ENCODE data around the gene TMEM91. TPM values are rescaled to one million over a fixed set of nuclear protein-coding genes. Genes with fewer than 3 reads are reported as not detected.
"Not testable (repeated sequence)": the region's sequence is repeated elsewhere in the genome, so short reads cannot be mapped to it uniquely, and the experiment has no call there.

TMEM91 gene
- total and polyA plus RNA-seq, 2 of the 13 experiments (the other 11 are each of a cell fraction or from before 2014, with no cell fraction given), result 6.3 to 10.3 TPM

GRCh38 chr19:41369769-41370168 lies 6.6 kb upstream of the TMEM91 start:
- Histone ChIP-seq H3K9me3 (ENCODE audit: low read length) (no peaks in the 10 kb centered on the region), H3K4me3 (replicated peaks in 1 of 3; ENCODE audit: insufficient read depth in 1 of 3, low read depth in 2 of 3, low read length in 3 of 3) (no peak overlapping the region), H3K27me3 (ENCODE audit: control insufficient read depth in 1 of 2, insufficient read depth in 2 of 2, low read length in 2 of 2) (no peaks in the 10 kb centered on the region; a peak in 1 of 5 replicates), H3K9ac (ENCODE audit: insufficient read depth, low read depth, low read length) (no peak overlapping the region), H2AFZ (ENCODE audit: low read length) (no peak overlapping the region), H3K4me1 (ENCODE audit: insufficient read depth, low read length) (peaks cover 32% of the 10 kb centered on the region), H4K20me1 (ENCODE audit: insufficient read depth, low read length) (no peaks in the 10 kb centered on the region), H3K27ac (ENCODE audit: extremely low read length, insufficient read depth, low read length) (no peak overlapping the region), H3K79me2 (ENCODE audit: insufficient read depth, low read length) (peaks cover 13% of the 10 kb centered on the region), H3K36me3 (replicated peaks in 1 of 2; ENCODE audit: control insufficient read depth in 1 of 2, insufficient read depth in 2 of 2, low read length in 2 of 2) (no peaks in the 10 kb centered on the region; a peak in 1 of 5 replicates), H3K4me2 (ENCODE audit: low read depth, low read length) (no peak overlapping the region)
- CTCF ChIA-PET (ENCODE audit: low intra/inter-chr PET ratio, low total read pairs), result no interaction called here
- DNase-seq (ENCODE audit: low spot score), result no peak
- no peak for ATAC-seq
- TF ChIP-seq ZBTB21 (CRISPR knock-in tag; IDR thresholded peaks at IDR 0.05), result no peak
- TF ChIP-seq JARID2 (CRISPR knock-in tag; IDR thresholded peaks at IDR 0.05; ENCODE audit: insufficient replicate concordance), result no peak
- no peak for TF ChIP-seq ATRX (CRISPR knock-in tag; IDR thresholded peaks at IDR 0.05; ENCODE audit: borderline replicate concordance)
- TF ChIP-seq POGZ (CRISPR knock-in tag; IDR thresholded peaks at IDR 0.05), result no peak
- TF ChIP-seq ZFX (CRISPR knock-in tag; IDR thresholded peaks at IDR 0.05; ENCODE audit: low read depth), result no peak
- TF ChIP-seq MAFF (IDR thresholded peaks at IDR 0.05; ENCODE audit: low read depth, low read length), result peak; percentile 25; the same call in 1 of the 2 replicates
- TF ChIP-seq MAFK (conservative IDR thresholded peaks at IDR 0.05 in 1 of 2, IDR thresholded peaks at IDR 0.05 in 1 of 2; ENCODE audit: low read length in 2 of 2), result peak; percentile 2 to 51; a peak in 2 of 4 replicates
- no peak for TF ChIP-seq ZNF207 (IDR thresholded peaks at IDR 0.05; ENCODE audit: borderline replicate concordance)
- TF ChIP-seq ZNF780A (CRISPR knock-in tag; IDR thresholded peaks at IDR 0.05), result no peak
- POLR2A ChIA-PET, result interaction anchor here (1.1 kb wide), 1 partner anchor 70 kb away, joined by 3 read pairs; the partner anchor contains the start of gene DMAC2
- FAIRE-seq, result no peak
- intact Hi-C loops (cut with micrococcal nuclease; ENCODE audit: unreplicated experiment), result no loop called here
- in situ Hi-C loops (cut with HindIII; ENCODE audit: extremely low pct_ligation_motif_present, low pct_unique_long_range_greater_than_20kb), result no loop called here
- no TSS peak for BruUV-seq (replicated peaks)
- 98% methylated on average over 2 of the region's 2 CpGs for WGBS (ENCODE audit: low lambda C conversion rate)

GRCh38 chr19:41371119-41371518 lies 5.2 kb upstream of the TMEM91 start:
- POLR2A ChIA-PET; H3K4me2 ChIP-seq (ENCODE audit: low read depth, low read length); intact Hi-C loops (cut with micrococcal nuclease; ENCODE audit: unreplicated experiment); in situ Hi-C loops (cut with HindIII; ENCODE audit: extremely low pct_ligation_motif_present, low pct_unique_long_range_greater_than_20kb); H3K79me2 ChIP-seq (ENCODE audit: insufficient read depth, low read length); H3K36me3 ChIP-seq (replicated peaks in 1 of 2; ENCODE audit: control insufficient read depth in 1 of 2, insufficient read depth in 2 of 2, low read length in 2 of 2); H4K20me1 ChIP-seq (ENCODE audit: insufficient read depth, low read length); H3K9ac ChIP-seq (ENCODE audit: insufficient read depth, low read depth, low read length); CTCF ChIA-PET (ENCODE audit: low intra/inter-chr PET ratio, low total read pairs); ATAC-seq; H3K27me3 ChIP-seq (ENCODE audit: control insufficient read depth in 1 of 2, insufficient read depth in 2 of 2, low read length in 2 of 2); H2AFZ ChIP-seq (ENCODE audit: low read length); FAIRE-seq; H3K4me3 ChIP-seq (replicated peaks in 1 of 3; ENCODE audit: insufficient read depth in 1 of 3, low read depth in 2 of 3, low read length in 3 of 3); H3K9me3 ChIP-seq (ENCODE audit: low read length); H3K27ac ChIP-seq (ENCODE audit: extremely low read length, insufficient read depth, low read length); BruUV-seq (replicated peaks); DNase-seq (ENCODE audit: low spot score): not testable (repeated sequence)
- 98% methylated on average over 5 of the region's 5 CpGs for WGBS (ENCODE audit: low lambda C conversion rate)
- H3K4me1 ChIP-seq (ENCODE audit: insufficient read depth, low read length), result peaks cover 25% of the 10 kb centered on the region

Measured in HepG2 (cell line).